A549 (cell line): Measurements from ENCODE around the gene NAV2. TPM values are rescaled to one million over a fixed set of nuclear protein-coding genes. Genes with fewer than 3 reads are reported as not detected.

ENCODE experiments used
- ATAC-seq, 2 experiments: fragments of 200-7000 bp in 1 of 2; fragments of >200 bp in 1 of 2; cut with Nextera tagmentation in 1 of 2; cut with Tn5 transposase in 1 of 2; 3 replicates each; pipeline versions ENCODE4 v1.8.0 to v1.9.1; 2018 to 2020; ENCODE audit warnings: mild to moderate bottlenecking in 1 of 2, moderate library complexity in 1 of 2
- CTCF ChIA-PET: fragments of 300-600 bp; sonication (Branson Sonifier 250); formaldehyde crosslinking; extraction: SDS; loops from one replicate; lab custom pipeline; 2021; ENCODE audit warnings: antibody characterized with exemption, inconsistent platforms; lab: Yijun Ruan, JAX
- POLR2A ChIA-PET: fragments of 350-600 bp; formaldehyde crosslinking; extraction: SDS; loops from one replicate; lab custom pipeline; 2021; ENCODE audit warnings: antibody characterized with exemption, inconsistent platforms; lab: Yijun Ruan, JAX
- DNase-seq, 2 experiments: peaks; one replicate each; pipeline versions ENCODE4 v3.0.0 to v3.0.0-alpha.2; 2011 to 2016; ENCODE audit warnings: low read depth in 1 of 2, low spot score in 1 of 2
- FAIRE-seq: peaks from 2 replicates; lab custom pipeline; 2011; peaks lifted over from hg19 to GRCh38; lab: Jason Lieb, UNC
- H3K27ac ChIP-seq, 2 experiments: fragments of >200 bp; sonication (Bioruptor Twin); formaldehyde crosslinking; 3 replicates each; pipeline ENCODE4 v1.5.1; 2016 to 2017
- H3K4me1 ChIP-seq: fragments of >200 bp; sonication (Bioruptor Twin); formaldehyde crosslinking; 3 replicates; pipeline ENCODE4 v1.6.1; 2016
- H3K4me2 ChIP-seq: fragments of >200 bp; sonication (Bioruptor Twin); formaldehyde crosslinking; 3 replicates; pipeline ENCODE4 v1.6.1; 2016
- H3K4me3 ChIP-seq: fragments of >200 bp; sonication (Bioruptor Twin); formaldehyde crosslinking; 3 replicates; pipeline ENCODE4 v1.5.1; 2016
- H3K9me3 ChIP-seq: fragments of >200 bp; sonication (Bioruptor Twin); formaldehyde crosslinking; 3 replicates; pipeline ENCODE4 v1.6.1; 2016
- ATOH8 ChIP-seq: fragments of 250-450 bp; sonication (Bioruptor Pico); IDR thresholded peaks from 2 replicates; pipeline ENCODE4 v1.5.0; 2020; ENCODE audit warnings: low read depth, mild to moderate bottlenecking, moderate library complexity
- BHLHE40 ChIP-seq: IDR thresholded peaks from 2 replicates; pipeline ENCODE4 v1.6.1; 2012; ENCODE audit warnings: low read depth, low read length, inconsistent platforms
- CBX8 ChIP-seq: fragments of 200-600 bp; sonication (generic); IDR thresholded peaks from 2 replicates; pipeline ENCODE4 v1.6.1; 2016
- CHD2 ChIP-seq: fragments of 150-350 bp; IDR thresholded peaks from 2 replicates; pipeline ENCODE4 v1.6.1; 2014; ENCODE audit warnings: low read length; ENCODE audit not compliant: partially characterized antibody
- CHD4 ChIP-seq: fragments of 200-600 bp; sonication (generic); IDR thresholded peaks from 2 replicates; pipeline ENCODE4 v1.6.1; 2016; ENCODE audit warnings: antibody characterized with exemption, mild to moderate bottlenecking, borderline replicate concordance
- E2F6 ChIP-seq: IDR thresholded peaks from 2 replicates; pipeline ENCODE4 v1.6.1; 2012; ENCODE audit warnings: low read depth, borderline replicate concordance
- EHMT2 ChIP-seq: fragments of 200-600 bp; sonication (generic); IDR thresholded peaks from 2 replicates; pipeline ENCODE4 v1.6.1; 2016; ENCODE audit warnings: antibody characterized with exemption, low read depth, mild to moderate bottlenecking, moderate library complexity
- ELK1 ChIP-seq: fragments of 150-350 bp; IDR thresholded peaks from 2 replicates; pipeline ENCODE4 v1.6.1; 2014; ENCODE audit warnings: low read depth, mild to moderate bottlenecking, low read length
- FOSB ChIP-seq: fragments of 250-450 bp; sonication (Bioruptor Pico); IDR thresholded peaks from 2 replicates; pipeline ENCODE4 v1.5.0; 2020; ENCODE audit warnings: mild to moderate bottlenecking, moderate library complexity
- FOSL2 ChIP-seq, 2 experiments: fragments of 450-650 bp in 1 of 2; fragments of >200 bp in 1 of 2; sonication (Bioruptor Twin) in 1 of 2; formaldehyde crosslinking; IDR thresholded peaks; 2 replicates each; pipeline versions ENCODE4 v1.5.0 to v1.6.1; 2016 to 2020; ENCODE audit warnings: mild to moderate bottlenecking in 1 of 2, moderate library complexity in 1 of 2
- FOXS1 ChIP-seq: fragments of 250-450 bp; sonication (Bioruptor Pico); IDR thresholded peaks from 2 replicates; pipeline ENCODE4 v1.5.0; 2020; ENCODE audit warnings: mild to moderate bottlenecking, moderate library complexity
- GATA3 ChIP-seq: IDR thresholded peaks from 2 replicates; pipeline ENCODE4 v1.6.1; 2012; ENCODE audit warnings: borderline replicate concordance
- HOXB13 ChIP-seq: fragments of 250-450 bp; sonication (Bioruptor Pico); IDR thresholded peaks from 2 replicates; pipeline ENCODE4 v1.5.0; 2020; ENCODE audit warnings: low read depth, mild to moderate bottlenecking, moderate library complexity
- JUN ChIP-seq, 2 experiments: fragments of >200 bp; sonication (Bioruptor Twin); formaldehyde crosslinking; IDR thresholded peaks; 2 replicates in 1 of 2; 3 replicates in 1 of 2; pipeline ENCODE4 v1.6.1; 2016 to 2017
- KDM1A ChIP-seq: fragments of 200-600 bp; sonication (generic); IDR thresholded peaks from 2 replicates; pipeline ENCODE4 v1.6.1; 2016; ENCODE audit warnings: low read depth, mild to moderate bottlenecking
- KDM5A ChIP-seq: fragments of 200-600 bp; sonication (generic); IDR thresholded peaks from 2 replicates; pipeline ENCODE4 v1.6.1; 2016; ENCODE audit warnings: antibody characterized with exemption, mild to moderate bottlenecking
- NFE2L2 ChIP-seq: fragments of 150-350 bp; conservative IDR thresholded peaks from 2 replicates; pipeline ENCODE4 v1.6.1; 2014; ENCODE audit warnings: low read length
- NR3C1 ChIP-seq: fragments of >200 bp; sonication (Bioruptor Twin); formaldehyde crosslinking; IDR thresholded peaks from 3 replicates; pipeline ENCODE4 v1.6.1; 2017
- POLR2A ChIP-seq: IDR thresholded peaks from 2 replicates; pipeline ENCODE4 v1.6.1; 2012; ENCODE audit warnings: mild to moderate bottlenecking, low read length
- RCOR1 ChIP-seq: fragments of 150-350 bp; IDR thresholded peaks from 2 replicates; pipeline ENCODE4 v1.6.1; 2014; ENCODE audit warnings: antibody characterized with exemption, low read length, low read depth
- REST ChIP-seq: fragments of 200-600 bp; sonication (generic); IDR thresholded peaks from 2 replicates; pipeline ENCODE4 v1.6.1; 2016; ENCODE audit warnings: antibody characterized with exemption, mild to moderate bottlenecking, moderate library complexity
- RFX5 ChIP-seq: fragments of 450-650 bp; IDR thresholded peaks from 2 replicates; pipeline ENCODE4 v1.7.1; 2014; ENCODE audit warnings: antibody characterized with exemption, mild to moderate bottlenecking, moderate library complexity
- TFCP2L1 ChIP-seq: fragments of 250-450 bp; sonication (Bioruptor Pico); IDR thresholded peaks from 2 replicates; pipeline ENCODE4 v1.5.0; 2021; ENCODE audit warnings: mild to moderate bottlenecking
- ZC3H11A ChIP-seq: fragments of 450-650 bp; IDR thresholded peaks from 2 replicates; pipeline ENCODE4 v1.6.1; 2014; ENCODE audit warnings: antibody characterized with exemption, mild to moderate bottlenecking
- ZFP36 ChIP-seq: fragments of 450-650 bp; IDR thresholded peaks from 2 replicates; pipeline ENCODE4 v1.6.1; 2014; ENCODE audit warnings: borderline replicate concordance; ENCODE audit not compliant: partially characterized antibody
- WGBS: methylation state at CpG from one replicate; pipeline ENCODE4 v1.1.6; 2017; ENCODE audit errors: missing lambda C conversion rate; 5-methylcytosine and 5-hydroxymethylcytosine counted together
- polyA plus RNA-seq, 4 experiments: library from polyadenylated mRNA; depleted of rRNA in 3 of 4; stranded (reverse); fragments of >200 nt; fragmentation: RNase III in 1 of 4; extraction: RNeasy Plus Mini Kit Qiagen cat#74134 plus additional on column Dnase treatment in 1 of 4; gene quantifications; 2 replicates in 3 of 4; 3 replicates in 1 of 4; pipeline ENCODE4 v1.2.3, GENCODE V29; 2011 to 2017
- TF ChIP-seq, protein P1 (sequence below): IDR thresholded peaks from 2 replicates; pipeline ENCODE4 v1.6.1; 2012
- TF ChIP-seq, protein P2 (sequence below): fragments of >200 bp; sonication (Bioruptor Twin); formaldehyde crosslinking; IDR thresholded peaks from 3 replicates; pipeline ENCODE4 v1.5.1; 2016

The NAV2 gene
- polyA plus RNA-seq, 2 of the 4 experiments (the other 2 are of a cell fraction), result 4.9 to 19.8 TPM

GRCh38 chr11:20029193-20029592 lies 316.6 kb downstream of the NAV2 start:
- Histone ChIP-seq H3K9me3 (no peaks in the 10 kb centered on the region), H3K4me1 (peaks cover 70% of the 10 kb centered on the region), H3K4me3 (no peak overlapping the region), H3K27ac (peak overlapping the region; percentile 18 to 44; a peak in 4 of 6 replicates), H3K4me2 (no peak overlapping the region)
- ATAC-seq, result no peak
- FAIRE-seq, result no peak
- POLR2A ChIA-PET, result no interaction called here
- CTCF ChIA-PET, result interaction anchor here (0.8 to 1.8 kb wide), 4 partner anchors 15 to 99 kb away, joined by 4 to 7 read pairs (median 5); no protein-coding TSS in a partner anchor
- TF ChIP-seq ELK1, result no peak
- TF ChIP-seq, protein P1, sequence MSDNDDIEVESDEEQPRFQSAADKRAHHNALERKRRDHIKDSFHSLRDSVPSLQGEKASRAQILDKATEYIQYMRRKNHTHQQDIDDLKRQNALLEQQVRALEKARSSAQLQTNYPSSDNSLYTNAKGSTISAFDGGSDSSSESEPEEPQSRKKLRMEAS, result no peak
- no peak for TF ChIP-seq FOSL2 (IDR thresholded peaks at IDR 0.05)
- TF ChIP-seq FOSL2 (CRISPR knock-in tag; IDR thresholded peaks at IDR 0.05), result no peak
- no peak for TF ChIP-seq CBX8
- TF ChIP-seq FOXS1 (CRISPR knock-in tag), result no peak
- TF ChIP-seq CHD4, result no peak
- no peak for TF ChIP-seq RCOR1
- TF ChIP-seq RFX5, result no peak
- TF ChIP-seq FOSB (CRISPR knock-in tag), result no peak
- TF ChIP-seq GATA3, result no peak
- no peak for TF ChIP-seq ZFP36
- no peak for TF ChIP-seq CHD2
- no peak for TF ChIP-seq KDM1A
- 76% methylated on average over 3 of the region's 3 CpGs for WGBS
- DNase-seq, result no peak

DNA sequence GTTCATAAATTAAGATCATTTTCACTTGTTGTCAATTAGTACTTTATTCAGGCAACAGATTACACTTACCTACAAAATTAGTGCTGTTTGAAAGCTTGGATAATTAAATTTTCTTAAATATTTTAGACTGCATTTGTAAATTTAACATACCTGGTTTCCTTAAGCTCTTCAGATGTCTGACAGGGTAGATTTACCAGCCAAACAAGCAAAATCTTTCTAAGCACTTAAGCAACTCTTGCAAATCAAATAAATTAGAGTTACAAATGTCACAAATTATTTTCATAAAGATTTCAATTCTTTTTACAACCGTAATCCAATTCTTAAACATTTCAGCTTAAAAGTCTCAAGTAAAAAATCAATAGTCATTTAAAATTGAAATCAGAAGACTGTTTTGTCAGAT lies 317.8 kb downstream of the NAV2 start:
- ATAC-seq, result no peak
- Histone ChIP-seq H3K4me1 (peaks cover 73% of the 10 kb centered on the region), H3K27ac (peak overlapping the region in 1 of 2 experiments; percentile 22; a peak in 1 of 6 replicates), H3K4me2 (no peak overlapping the region), H3K4me3 (no peak overlapping the region), H3K9me3 (no peaks in the 10 kb centered on the region)
- DNase-seq, result no peak
- POLR2A ChIA-PET, result no interaction called here
- 90% methylated on average over 1 of the region's 1 CpG for WGBS
- no peak for FAIRE-seq
- no peak for TF ChIP-seq POLR2A
- TF ChIP-seq NR3C1, result no peak
- no peak for TF ChIP-seq NFE2L2
- no peak for TF ChIP-seq JUN (IDR thresholded peaks at IDR 0.05)
- no peak for TF ChIP-seq KDM5A
- no peak for TF ChIP-seq REST
- TF ChIP-seq CBX8, result no peak
- no peak for TF ChIP-seq ZC3H11A
- TF ChIP-seq TFCP2L1 (CRISPR knock-in tag), result no peak
- TF ChIP-seq HOXB13 (CRISPR knock-in tag), result no peak
- TF ChIP-seq BHLHE40, result no peak
- TF ChIP-seq GATA3, result no peak
- TF ChIP-seq E2F6, result no peak
- no peak for TF ChIP-seq EHMT2
- TF ChIP-seq, protein P2, sequence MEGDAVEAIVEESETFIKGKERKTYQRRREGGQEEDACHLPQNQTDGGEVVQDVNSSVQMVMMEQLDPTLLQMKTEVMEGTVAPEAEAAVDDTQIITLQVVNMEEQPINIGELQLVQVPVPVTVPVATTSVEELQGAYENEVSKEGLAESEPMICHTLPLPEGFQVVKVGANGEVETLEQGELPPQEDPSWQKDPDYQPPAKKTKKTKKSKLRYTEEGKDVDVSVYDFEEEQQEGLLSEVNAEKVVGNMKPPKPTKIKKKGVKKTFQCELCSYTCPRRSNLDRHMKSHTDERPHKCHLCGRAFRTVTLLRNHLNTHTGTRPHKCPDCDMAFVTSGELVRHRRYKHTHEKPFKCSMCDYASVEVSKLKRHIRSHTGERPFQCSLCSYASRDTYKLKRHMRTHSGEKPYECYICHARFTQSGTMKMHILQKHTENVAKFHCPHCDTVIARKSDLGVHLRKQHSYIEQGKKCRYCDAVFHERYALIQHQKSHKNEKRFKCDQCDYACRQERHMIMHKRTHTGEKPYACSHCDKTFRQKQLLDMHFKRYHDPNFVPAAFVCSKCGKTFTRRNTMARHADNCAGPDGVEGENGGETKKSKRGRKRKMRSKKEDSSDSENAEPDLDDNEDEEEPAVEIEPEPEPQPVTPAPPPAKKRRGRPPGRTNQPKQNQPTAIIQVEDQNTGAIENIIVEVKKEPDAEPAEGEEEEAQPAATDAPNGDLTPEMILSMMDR, result no peak
- TF ChIP-seq ATOH8 (CRISPR knock-in tag), result no peak
- CTCF ChIA-PET, result interaction anchor here (0.9 to 1.4 kb wide), 2 partner anchors 12 to 14 kb away, joined by 3 read pairs; no protein-coding TSS in a partner anchor
